ENCODE results near the gene GPRC5B. TPM values are rescaled to one million over a fixed set of nuclear protein-coding genes. Genes with fewer than 3 reads are reported as not detected.

Gene GPRC5B
- total RNA-seq, 1 experiment from 2014 or later = 62.0 TPM

DNA sequence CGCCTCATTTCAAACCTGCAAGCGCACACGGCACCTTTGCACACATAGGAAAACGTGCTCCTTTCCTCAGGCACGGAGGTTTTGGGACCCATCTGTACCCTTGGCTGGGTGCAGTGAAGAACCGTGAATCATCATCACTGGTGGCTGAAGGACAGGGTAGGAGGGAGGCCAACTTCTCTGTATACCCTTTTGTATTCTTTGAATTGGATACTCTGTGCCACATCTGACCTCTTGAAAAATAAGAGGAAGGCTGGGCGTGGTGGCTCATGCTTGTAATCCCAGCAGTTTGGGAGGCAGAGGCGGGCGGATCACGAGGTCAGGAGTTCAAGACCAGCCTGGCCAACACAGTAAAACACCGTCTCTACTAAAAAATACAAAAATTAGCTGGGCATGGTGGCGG, 11.7 kb downstream of the GPRC5B start:
- no peak for DNase-seq
- no peaks in the 10 kb centered on the region for H3K9me3 ChIP-seq (ENCODE audit: insufficient read depth, low read depth)
- H3K4me2 ChIP-seq = no peak overlapping the region
- BruUV-seq (replicated peaks) = no TSS peak
- H3K9me2 ChIP-seq (ENCODE audit: insufficient read depth) = no peaks in the 10 kb centered on the region
- H3K27me3 ChIP-seq (ENCODE audit: insufficient read depth, low read depth) = no peaks in the 10 kb centered on the region
- no peak for TF ChIP-seq EZH2 (IDR thresholded peaks at IDR 0.05; ENCODE audit: low read depth)
- H3K36me3 ChIP-seq (ENCODE audit: low read depth) = no peaks in the 10 kb centered on the region; the same call in 1 of the 2 replicates
- CTCF ChIA-PET = interaction anchor here (0.6 kb wide), 2 partner anchors 41 to 234 kb away, joined by 3 to 5 read pairs; no protein-coding TSS in a partner anchor
- intact Hi-C loops (cut with micrococcal nuclease; ENCODE audit: unreplicated experiment) = no loop called here
- H3K4me1 ChIP-seq (replicated peaks; ENCODE audit: insufficient read depth) = no peaks in the 10 kb centered on the region
- H2AFZ ChIP-seq = no peak overlapping the region
- no peak overlapping the region for H3K27ac ChIP-seq
- POLR2A ChIA-PET (ENCODE audit: unreplicated experiment) = no interaction called here
- H3K4me3 ChIP-seq = no peak overlapping the region
- no peaks in the 10 kb centered on the region for H4K20me1 ChIP-seq (ENCODE audit: insufficient read depth)
- 0 out of 2 replicates have a peak, but pooled peaks cover 3% of the 10 kb centered on the region for H3K79me2 ChIP-seq (ENCODE audit: low read depth)
- H3F3A ChIP-seq (ENCODE audit: insufficient read depth, low read depth) = no peaks in the 10 kb centered on the region

DNA sequence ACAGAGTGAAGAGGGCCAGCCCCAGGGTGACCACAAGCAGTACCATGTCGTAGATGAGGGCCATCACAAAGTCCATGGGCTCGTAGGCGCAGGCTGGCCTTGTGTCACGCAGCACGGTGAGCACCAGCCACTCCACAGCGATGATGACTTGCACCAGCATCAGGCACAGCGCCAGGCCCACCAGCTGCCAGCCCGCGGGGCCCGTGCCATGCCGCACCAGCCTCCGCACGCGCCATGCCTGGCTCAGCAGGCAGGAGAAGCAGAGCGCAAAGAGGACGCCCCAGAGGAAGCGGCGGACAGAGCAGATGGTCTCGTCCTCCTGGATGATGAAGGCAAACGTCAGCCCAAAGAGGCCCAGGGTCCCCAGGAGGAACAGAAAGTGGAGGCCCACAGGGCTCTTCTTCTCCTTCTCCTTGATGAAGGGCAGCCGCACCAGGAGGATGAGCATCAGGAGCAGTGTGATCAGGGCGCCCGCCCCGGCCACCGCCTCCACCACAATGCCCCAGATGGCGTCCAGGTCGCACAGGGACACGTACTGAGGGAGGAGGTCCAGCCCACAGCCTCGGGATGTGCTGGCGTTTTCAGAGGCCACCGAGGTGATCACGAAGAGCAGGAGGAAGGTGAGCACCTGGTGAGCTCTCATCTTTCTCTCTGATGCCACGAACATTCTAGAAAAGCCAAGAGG, 12.3 kb downstream of the GPRC5B start:
- BruUV-seq (replicated peaks) = no TSS peak

GRCh38 chr16:19871721-19872120, 12.9 kb downstream of the GPRC5B start:
- BruUV-seq (replicated peaks) = no TSS peak
- H3K4me3 ChIP-seq = no peak overlapping the region
- intact Hi-C loops (cut with micrococcal nuclease; ENCODE audit: unreplicated experiment) = no loop called here

More for the DNA sequence above, 12.3 kb downstream of the GPRC5B start:
- Histone ChIP-seq H2AFZ (no peak overlapping the region), H3K36me3 (ENCODE audit: low read depth) (no peaks in the 10 kb centered on the region; the same call in 1 of the 2 replicates), H3K4me1 (replicated peaks; ENCODE audit: insufficient read depth) (no peaks in the 10 kb centered on the region), H3K9me3 (ENCODE audit: insufficient read depth, low read depth) (no peaks in the 10 kb centered on the region), H3K4me3 (no peak overlapping the region), H3K9me2 (ENCODE audit: insufficient read depth) (no peaks in the 10 kb centered on the region), H3K27ac (no peak overlapping the region), H3F3A (ENCODE audit: insufficient read depth, low read depth) (no peaks in the 10 kb centered on the region), H3K4me2 (no peak overlapping the region), H4K20me1 (ENCODE audit: insufficient read depth) (no peaks in the 10 kb centered on the region), H3K27me3 (ENCODE audit: insufficient read depth, low read depth) (no peaks in the 10 kb centered on the region), H3K79me2 (ENCODE audit: low read depth) (0 out of 2 replicates have a peak, but pooled peaks cover 3% of the 10 kb centered on the region)
- no peak for DNase-seq
- TF ChIP-seq EZH2 (IDR thresholded peaks at IDR 0.05; ENCODE audit: low read depth) = no peak
- TF ChIP-seq CTCF (conservative IDR thresholded peaks at IDR 0.05) = no peak
- CTCF ChIA-PET = no interaction called here
- intact Hi-C loops (cut with micrococcal nuclease; ENCODE audit: unreplicated experiment) = no loop called here
- POLR2A ChIA-PET (ENCODE audit: unreplicated experiment) = no interaction called here

More at GRCh38 chr16:19871721-19872120, 12.9 kb downstream of the GPRC5B start:
- CTCF ChIA-PET = no interaction called here
- Histone ChIP-seq H3K4me1 (replicated peaks; ENCODE audit: insufficient read depth) (no peaks in the 10 kb centered on the region), H4K20me1 (ENCODE audit: insufficient read depth) (no peaks in the 10 kb centered on the region), H3K9me3 (ENCODE audit: insufficient read depth, low read depth) (no peaks in the 10 kb centered on the region), H3K9me2 (ENCODE audit: insufficient read depth) (no peaks in the 10 kb centered on the region), H3K4me2 (no peak overlapping the region), H3K27ac (no peak overlapping the region), H3K79me2 (ENCODE audit: low read depth) (0 out of 2 replicates have a peak, but pooled peaks cover 3% of the 10 kb centered on the region), H2AFZ (no peak overlapping the region), H3K27me3 (ENCODE audit: insufficient read depth, low read depth) (no peaks in the 10 kb centered on the region), H3F3A (ENCODE audit: insufficient read depth, low read depth) (no peaks in the 10 kb centered on the region), H3K36me3 (ENCODE audit: low read depth) (no peaks in the 10 kb centered on the region; the same call in 1 of the 2 replicates)
- DNase-seq = no peak
- TF ChIP-seq CTCF (conservative IDR thresholded peaks at IDR 0.05) = no peak
- POLR2A ChIA-PET (ENCODE audit: unreplicated experiment) = no interaction called here

All from PC-9 (cell line).